HS-27A (cell line): ENCODE measurements around the gene SYNE4.
"Not testable (repeated sequence)": the region's sequence is repeated elsewhere in the genome, so short reads cannot be mapped to it uniquely, and the experiment has no call there.

ENCODE experiments used
- DNase-seq: peaks from one replicate; pipeline ENCODE4 v3.0.0-alpha.2; 2012; ENCODE audit warnings: low read depth, missing footprints

SYNE4 gene

GRCh38 chr19:35990771-35991730, 17.6 kb downstream of the SYNE4 start:
- DNase-seq, result no peak

GRCh38 chr19:35990156-35990555, 18.5 kb downstream of the SYNE4 start:
- DNase-seq, result no peak

DNA sequence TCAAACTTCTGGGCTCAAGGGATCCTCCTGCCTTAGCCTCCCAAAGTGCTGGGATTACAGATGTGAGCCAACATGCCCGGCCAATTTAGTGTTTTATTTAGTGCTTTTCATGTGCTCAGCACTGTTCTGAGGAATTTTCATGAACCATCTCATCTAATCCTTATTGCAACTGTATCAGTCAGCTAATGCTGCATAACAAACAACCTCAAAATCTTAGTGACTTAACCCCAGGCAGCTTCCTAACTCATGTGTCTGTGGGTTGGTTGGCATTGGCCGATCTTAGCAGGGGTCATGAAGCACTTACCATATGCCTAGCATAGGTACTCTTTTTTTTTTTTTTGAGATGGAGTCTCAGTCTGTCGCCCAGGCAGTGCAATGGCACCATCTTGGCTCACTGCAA, 19.8 kb downstream of the SYNE4 start:
- DNase-seq, result no peak

GRCh38 chr19:35987571-35987896, 21.1 kb downstream of the SYNE4 start:
- no peak for DNase-seq

DNA sequence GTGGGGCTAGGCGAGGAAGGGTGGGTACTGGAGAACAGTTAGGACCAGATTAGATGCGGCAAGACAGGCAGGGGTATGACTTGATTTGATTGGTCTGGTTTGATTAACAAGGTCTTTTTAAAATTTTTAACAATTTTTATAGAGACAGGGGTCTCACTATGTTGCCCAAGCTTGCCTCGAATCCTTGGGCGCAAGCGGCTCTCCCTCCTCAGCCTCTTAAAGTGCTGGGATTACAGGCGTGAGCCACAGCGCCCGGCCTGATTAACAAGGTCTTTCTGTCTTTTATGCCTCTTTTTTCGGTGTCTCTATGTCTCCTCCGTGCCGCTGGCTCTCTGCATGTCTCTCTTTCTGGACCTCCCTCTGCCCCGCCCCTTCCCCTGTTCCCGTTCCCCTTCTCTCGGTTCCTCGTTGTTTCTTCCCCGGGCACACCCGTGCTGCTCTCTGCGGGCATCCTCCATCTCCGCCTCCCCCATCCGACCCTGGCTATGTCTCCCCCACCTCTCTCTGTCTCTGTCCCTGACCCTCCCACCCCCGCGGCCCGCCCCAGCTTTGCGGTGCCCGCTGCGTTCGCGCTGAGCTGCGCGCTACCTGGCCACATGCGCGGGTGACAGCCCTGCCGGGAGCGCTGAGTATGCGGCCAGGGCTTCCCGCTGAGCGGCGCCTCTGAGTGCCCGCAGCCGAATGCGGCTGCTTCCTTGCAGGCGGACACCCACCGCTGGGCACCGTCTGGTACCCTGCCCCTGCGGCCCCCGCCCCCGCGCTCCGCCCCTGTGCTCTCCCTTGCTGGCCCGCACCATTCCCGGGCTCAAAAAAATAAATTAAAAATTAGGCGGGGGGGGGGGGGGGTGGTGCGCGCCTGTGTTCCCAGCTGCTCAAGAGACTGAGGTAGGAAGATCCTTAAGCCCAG, 21.7 kb downstream of the SYNE4 start:
- DNase-seq, result no peak

GRCh38 chr19:35986111-35986510, 22.5 kb downstream of the SYNE4 start:
- DNase-seq, result no peak

- no peak for DNase-seq
These were observed 25.4 kb downstream of the SYNE4 start for GRCh38 chr19:35983177-35983576.

GRCh38 chr19:35980997-35981396, 27.6 kb downstream of the SYNE4 start:
- not testable (repeated sequence) for DNase-seq

DNA sequence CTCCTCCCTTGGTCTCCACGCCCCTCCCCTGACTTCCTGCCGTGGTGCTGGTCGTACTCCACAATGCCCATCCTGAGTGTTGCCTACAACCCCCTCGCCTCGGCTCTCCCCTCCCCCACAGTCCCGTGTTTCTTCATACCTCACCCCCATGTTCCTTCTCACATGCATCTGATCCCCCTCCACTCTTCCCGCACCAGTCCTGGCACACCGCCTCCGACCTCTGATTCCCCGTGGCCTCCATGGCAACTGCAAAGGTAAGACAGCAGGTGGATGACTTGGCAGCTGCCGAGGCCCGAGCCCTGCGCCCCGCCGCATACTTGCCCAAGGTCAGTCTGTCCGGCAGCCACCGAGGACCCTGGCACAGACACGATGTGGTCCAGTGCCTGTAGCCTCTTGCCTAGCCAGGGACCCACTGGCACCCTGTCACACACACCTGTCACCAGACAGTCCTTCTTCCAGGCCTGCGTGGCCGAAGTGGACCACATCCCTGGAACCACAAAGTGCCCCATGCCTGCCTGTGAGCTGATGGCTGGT, 29.7 kb downstream of the SYNE4 start:
- no peak for DNase-seq

DNA sequence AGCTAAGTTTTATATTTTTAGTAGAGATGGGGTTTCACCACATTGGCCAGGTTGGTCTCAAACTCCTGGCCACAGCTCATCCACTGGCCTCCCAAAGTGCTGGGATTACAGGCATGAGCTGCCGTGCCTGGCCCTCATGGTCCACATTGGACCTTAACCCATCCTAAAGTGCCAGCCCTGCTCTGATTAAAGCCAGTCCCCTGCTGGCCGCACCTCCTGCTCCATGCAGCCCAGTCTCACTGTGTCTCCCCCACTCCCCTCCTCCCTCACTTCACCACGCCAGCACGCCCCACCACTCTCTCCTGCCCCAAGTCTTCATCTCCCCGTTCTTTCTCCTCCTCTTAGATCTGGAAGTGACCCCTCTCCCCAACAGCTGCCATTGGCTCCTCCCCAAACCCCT, 30.3 kb downstream of the SYNE4 start:
- no peak for DNase-seq

DNA sequence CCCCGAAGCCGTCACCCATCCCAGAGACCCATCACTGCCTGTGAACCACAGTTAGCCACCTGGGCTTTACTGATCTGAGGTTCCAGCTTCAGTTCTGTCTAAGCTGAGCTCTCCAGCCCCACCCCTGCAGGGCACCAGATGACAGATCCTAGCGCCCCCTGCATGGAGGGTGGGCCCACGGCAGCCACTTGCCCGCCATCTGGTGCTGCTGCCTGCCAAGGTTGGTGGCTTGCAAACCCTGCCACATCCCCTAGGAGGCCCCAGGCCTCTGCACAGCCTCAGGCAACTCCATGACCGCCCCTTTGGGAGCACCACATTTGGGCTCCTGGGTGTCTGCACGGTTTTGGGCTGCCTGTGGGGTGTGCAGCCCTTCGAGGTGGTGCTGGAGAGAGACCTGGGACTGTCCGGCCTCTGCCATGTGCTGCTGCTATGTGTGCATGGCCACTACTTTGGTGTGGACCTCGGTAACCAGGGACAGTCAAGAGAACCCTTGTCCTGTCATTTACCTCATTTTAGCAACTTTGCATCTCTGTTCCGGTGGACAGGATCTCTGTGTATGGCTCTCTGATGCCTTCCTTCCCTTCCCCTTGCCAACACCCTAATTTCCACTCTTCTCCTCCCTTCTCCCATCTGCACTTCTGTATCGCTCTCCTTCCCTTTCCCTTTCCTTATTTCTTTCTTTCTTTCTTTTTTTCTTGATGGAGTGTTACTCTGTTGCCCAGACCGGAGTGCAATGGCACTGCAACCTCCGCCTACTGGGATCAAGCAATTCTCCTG, 31.0 kb downstream of the SYNE4 start:
- no peak for DNase-seq

GRCh38 chr19:35975608-35976214, 32.9 kb downstream of the SYNE4 start:
- DNase-seq, result no peak

GRCh38 chr19:35973487-35973886, 35.1 kb downstream of the SYNE4 start:
- no peak for DNase-seq

GRCh38 chr19:35966771-35967170, 41.8 kb downstream of the SYNE4 start:
- DNase-seq, result no peak

GRCh38 chr19:35963514-35963913, 45.1 kb downstream of the SYNE4 start:
- no peak for DNase-seq

- no peak for DNase-seq
These were observed 48.1 kb downstream of the SYNE4 start for GRCh38 chr19:35960432-35960972.

DNA sequence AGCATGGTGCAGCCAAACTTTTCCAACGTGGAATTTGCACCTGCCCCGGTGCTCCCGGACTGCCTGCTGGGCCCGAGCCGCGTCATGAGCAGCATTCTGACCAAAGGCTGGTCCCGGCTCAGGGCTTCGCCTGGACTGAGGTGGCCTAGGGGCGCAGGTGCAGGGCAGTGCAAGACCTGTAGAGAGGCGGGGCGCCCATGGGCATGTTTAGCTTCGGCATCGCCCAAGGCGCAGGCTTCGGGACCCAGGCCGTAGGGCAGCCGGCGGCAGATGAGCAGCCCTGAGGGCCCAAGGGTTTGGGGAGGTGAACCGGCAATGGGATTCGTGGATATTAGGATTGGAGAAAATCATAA, 48.7 kb downstream of the SYNE4 start:
- DNase-seq, result no peak

- DNase-seq, result no peak
These were observed 49.3 kb downstream of the SYNE4 start for GRCh38 chr19:35959040-35959967.

DNA sequence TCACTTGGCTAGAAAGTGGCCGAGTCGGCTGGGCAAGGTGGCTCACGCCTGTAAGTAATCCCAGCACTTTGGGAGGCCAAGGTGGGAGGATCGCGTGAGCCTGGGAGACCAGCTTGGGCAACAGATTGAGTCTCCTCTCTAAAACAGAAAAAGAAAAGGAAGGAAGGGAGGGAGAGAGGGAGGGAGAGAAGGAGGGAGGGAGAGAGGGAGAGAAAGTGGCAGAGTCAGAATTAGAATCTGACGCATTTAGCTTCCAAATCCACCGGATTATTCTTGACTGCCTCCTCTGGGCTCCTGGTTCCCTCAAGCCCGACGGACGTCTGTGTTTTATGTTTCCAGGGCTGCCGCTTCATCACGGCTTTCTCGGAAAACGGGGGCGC, 50.0 kb downstream of the SYNE4 start:
- DNase-seq, result no peak

- DNase-seq, result not testable (repeated sequence)
These were observed 51.2 kb downstream of the SYNE4 start for GRCh38 chr19:35957411-35957810.
